HG03520 (cell line): ENCODE measurements around the gene ZNF20.
A peak's percentile ranks its signal among the peaks of the same experiment; 100 is the strongest.

Experiments
- ATAC-seq: cut with Tn5 transposase; IDR thresholded peaks from one replicate; pipeline ENCODE4 v1.9.1; 2021; ENCODE audit warnings: mild to moderate bottlenecking, moderate library complexity; ENCODE audit not compliant: unreplicated experiment

The ZNF20 gene

GRCh38 chr19:12139885-12140544 is at the start of gene ZNF20:
Gene ZNF20 (minus strand): TSS chr19:12140350. CDS start chr19:12140182, 168 bp downstream.
- ATAC-seq: peak; percentile 78

GRCh38 chr19:12187625-12188024 is 47.5 kb upstream of the ZNF20 start:
- no peak for ATAC-seq

GRCh38 chr19:12180377-12180776 is 40.2 kb upstream of the ZNF20 start:
- ATAC-seq: no peak

GRCh38 chr19:12166626-12167025 is 26.5 kb upstream of the ZNF20 start:
- no peak for ATAC-seq

- no peak for ATAC-seq
These were observed 23.7 kb upstream of the ZNF20 start for GRCh38 chr19:12163826-12164225.

GRCh38 chr19:12162882-12163806 is 23.0 kb upstream of the ZNF20 start, which contains the start of gene ZNF136:
Gene ZNF136 (plus strand): TSS chr19:12163096. CDS start chr19:12163204, 108 bp downstream.
- peak; percentile 88 for ATAC-seq

- no peak for ATAC-seq
These were observed 22.3 kb upstream of the ZNF20 start for GRCh38 chr19:12162513-12162881.

GRCh38 chr19:12159773-12160414 is 19.7 kb upstream of the ZNF20 start:
- ATAC-seq: no peak

- ATAC-seq: no peak
These were observed 16.3 kb upstream of the ZNF20 start, which contains the start of gene ZNF625 for GRCh38 chr19:12156223-12157058. Gene ZNF625 (minus strand): TSS chr19:12156734. CDS start chr19:12156558, 176 bp downstream.

GRCh38 chr19:12155324-12155860 is 15.2 kb upstream of the ZNF20 start:
- ATAC-seq: no peak

- no peak for ATAC-seq
These were observed 5.2 kb upstream of the ZNF20 start for GRCh38 chr19:12145348-12145747.

- ATAC-seq: no peak
These were observed 1.2 kb upstream of the ZNF20 start for GRCh38 chr19:12141405-12141736.

- ATAC-seq: peak; percentile 55
These were observed 625 bp upstream of the ZNF20 start for GRCh38 chr19:12140545-12141404.

GRCh38 chr19:12139269-12139668 is 881 bp downstream of the ZNF20 start:
- no peak for ATAC-seq

GRCh38 chr19:12137221-12137940 is 2.8 kb downstream of the ZNF20 start:
- ATAC-seq: no peak

- no peak for ATAC-seq
These were observed 7.1 kb downstream of the ZNF20 start for GRCh38 chr19:12133069-12133468.

GRCh38 chr19:12126707-12127106 is 13.4 kb downstream of the ZNF20 start:
- no peak for ATAC-seq

- ATAC-seq: no peak
These were observed 22.8 kb downstream of the ZNF20 start for GRCh38 chr19:12117201-12117970.
